ENCODE data around the gene PRR5L. TPM values are rescaled to one million over a fixed set of nuclear protein-coding genes. Genes with fewer than 3 reads are reported as not detected.

Gene PRR5L
- total and polyA plus RNA-seq, 9 of the 15 experiments (the other 6 are each of a cell fraction or from before 2014, with no cell fraction given), result 0.11 to 0.60 (median 0.36) TPM; not detected in 2

GRCh38 chr11:36404831-36405230 is 108.7 kb downstream of the PRR5L start:
- Histone ChIP-seq H3K4me2 (ENCODE audit: insufficient read depth, low read length) (no peak overlapping the region), H3K27me3 (ENCODE audit: control insufficient read depth in 2 of 2, insufficient read depth in 2 of 2, low read length in 2 of 2) (no peaks in the 10 kb centered on the region), H3K9ac (ENCODE audit: insufficient read depth in 1 of 2, low read depth in 2 of 2, low read length in 2 of 2) (no peak overlapping the region), H3K4me1 (replicated peaks in 1 of 2; ENCODE audit: control insufficient read depth in 2 of 2, insufficient read depth in 2 of 2, low read length in 2 of 2) (peaks cover 4 to 15% of the 10 kb centered on the region in 2 experiments; a peak in 4 of 5 replicates), H3K9me1 (ENCODE audit: control insufficient read depth, insufficient read depth, low read length) (no peaks in the 10 kb centered on the region), H3K27ac (ENCODE audit: extremely low read depth, low read depth, low read length) (no peak overlapping the region), H2AFZ (ENCODE audit: low read depth, low read length) (no peak overlapping the region), H4K20me1 (replicated peaks; ENCODE audit: control insufficient read depth, insufficient read depth, low read length) (no peaks in the 10 kb centered on the region), H3K36me3 (ENCODE audit: control insufficient read depth, insufficient read depth, low read length) (no peaks in the 10 kb centered on the region), H3K9me3 (replicated peaks; ENCODE audit: control insufficient read depth, insufficient read depth, low read depth, low read length) (no peaks in the 10 kb centered on the region), H3K79me2 (ENCODE audit: control insufficient read depth, insufficient read depth, low read length) (no peaks in the 10 kb centered on the region), H3K4me3 (no peak overlapping the region)
- in situ Hi-C loops (cut with MboI) (no loop called here), intact Hi-C loops (cut with micrococcal nuclease) (no loop called here)
- no peak for TF ChIP-seq FOXK2 (conservative IDR thresholded peaks at IDR 0.05 in 1 of 2, IDR thresholded peaks at IDR 0.05 in 1 of 2; ENCODE audit: low read depth in 2 of 2)
- TF ChIP-seq CTCFL (IDR thresholded peaks at IDR 0.05; ENCODE audit: borderline replicate concordance, insufficient read depth, low read depth, low read length, poor library complexity, severe bottlenecking), result no peak
- no peak for TF ChIP-seq POLR2B (IDR thresholded peaks at IDR 0.05; ENCODE audit: low read depth, partially characterized antibody)
- no peak for TF ChIP-seq HDAC2 (IDR thresholded peaks at IDR 0.05)
- TF ChIP-seq ZBTB17 (CRISPR knock-in tag; IDR thresholded peaks at IDR 0.05), result no peak
- no peak for TF ChIP-seq RBBP5 (IDR thresholded peaks at IDR 0.05; ENCODE audit: borderline replicate concordance, insufficient read depth, low read length, poor library complexity, severe bottlenecking)
- TF ChIP-seq HMG20B (CRISPR knock-in tag; IDR thresholded peaks at IDR 0.05), result no peak
- no peak for TF ChIP-seq CHD2 (IDR thresholded peaks at IDR 0.05; ENCODE audit: low read depth, low read length)
- TF ChIP-seq CCNT2 (IDR thresholded peaks at IDR 0.05; ENCODE audit: borderline replicate concordance, extremely low read depth, insufficient read length, low read depth, low read length), result no peak
- no peak for TF ChIP-seq ZC3H11A (IDR thresholded peaks at IDR 0.05; ENCODE audit: low read depth, low read length)
- no peak for TF ChIP-seq PATZ1 (CRISPR knock-in tag; IDR thresholded peaks at IDR 0.05; ENCODE audit: borderline replicate concordance)
- no peak for TF ChIP-seq PRMT5 (CRISPR knock-in tag; IDR thresholded peaks at IDR 0.05)
- TF ChIP-seq PTRF (tag; IDR thresholded peaks at IDR 0.05), result no peak
- no peak for TF ChIP-seq ZNF551 (CRISPR knock-in tag; IDR thresholded peaks at IDR 0.05)
- no peak for TF ChIP-seq E2F4 (CRISPR knock-in tag; IDR thresholded peaks at IDR 0.05; ENCODE audit: low read depth)
- no peak for DNase-seq (ENCODE audit: extremely low read depth in 1 of 4, low spot score in 3 of 4)
- ATAC-seq, result no peak
- no TSS peak for BruUV-seq (replicated peaks)
- POLR2A ChIA-PET, result no interaction called here
- 63% methylated on average over 3 of the region's 3 CpGs for WGBS (ENCODE audit: insufficient coverage, low coverage, missing lambda C conversion rate)
- CTCF ChIA-PET (ENCODE audit: low intra/inter-chr PET ratio), result no interaction called here
- no peak for FAIRE-seq

All from K562 (cell line).